GM12878 (cell line): ENCODE results near the gene MFAP1. TPM values are rescaled to one million over a fixed set of nuclear protein-coding genes. Genes with fewer than 3 reads are reported as not detected.

ENCODE experiments used
- ATAC-seq: fragments of 200-7000 bp; cut with Tn5 transposase; 3 replicates; pipeline ENCODE4 v1.9.1; 2020; ENCODE audit warnings: mild to moderate bottlenecking, moderate library complexity
- BruUV-seq: library from RNA; stranded (reverse); fragments of 400-500 nt; replicated peaks from 2 replicates; lab custom pipeline; 2021; lab: Mats Ljungman, UMichigan
- CTCF ChIA-PET: fragments of 300-600 bp; sonication (Branson Sonifier 250); formaldehyde crosslinking; extraction: SDS; loops from one replicate; lab custom pipeline; 2021; ENCODE audit warnings: inconsistent platforms; lab: Yijun Ruan, JAX
- POLR2A ChIA-PET: fragments of 350-600 bp; formaldehyde crosslinking; extraction: SDS; loops from one replicate; lab custom pipeline; 2021; ENCODE audit warnings: inconsistent platforms; lab: Charles Lee
- RAD21 ChIA-PET: fragments of 300-600 bp; sonication (Branson Sonifier 250); formaldehyde crosslinking; loops from one replicate; lab custom pipeline; 2023; ENCODE audit warnings: antibody characterized with exemption; ENCODE audit not compliant: unreplicated experiment; lab: Charles Lee
- SMC1A ChIA-PET: fragments of 300-600 bp; sonication (Branson Sonifier 250); formaldehyde crosslinking; loops from one replicate; lab custom pipeline; 2023; ENCODE audit not compliant: unreplicated experiment, uncharacterized antibody; lab: Charles Lee
- DNase-seq: peaks from one replicate; pipeline ENCODE4 v3.0.0-alpha.2; 2011; ENCODE audit warnings: low read depth, low spot score
- FAIRE-seq: peaks from 3 replicates; lab custom pipeline; 2011; peaks lifted over from hg19 to GRCh38; lab: Jason Lieb, UNC
- H2AFZ ChIP-seq: 2 replicates; pipeline ENCODE4 v1.6.0; 2011; ENCODE audit warnings: low read depth, low read length, control low read depth; ENCODE audit not compliant: control insufficient read depth
- H3K27ac ChIP-seq: 2 replicates; pipeline ENCODE4 v1.5.1; 2011; ENCODE audit warnings: control low read depth; ENCODE audit not compliant: control insufficient read depth, insufficient read depth
- H3K27me3 ChIP-seq, 2 experiments: replicated peaks in 1 of 2; 2 replicates each; pipeline versions ENCODE4 v1.6.0 to v1.6.1; 2011; ENCODE audit warnings: low read length in 1 of 2; ENCODE audit not compliant: control insufficient read depth in 2 of 2, insufficient read depth in 2 of 2
- H3K36me3 ChIP-seq, 2 experiments: 2 replicates each; pipeline ENCODE4 v1.5.1; 2011; ENCODE audit warnings: low read length in 1 of 2; ENCODE audit not compliant: control insufficient read depth in 2 of 2, insufficient read depth in 2 of 2
- H3K4me1 ChIP-seq: 2 replicates; pipeline ENCODE4 v1.6.1; 2011; ENCODE audit warnings: mild to moderate bottlenecking, low read length, moderate library complexity, mixed read lengths; ENCODE audit not compliant: control insufficient read depth, insufficient read depth
- H3K4me2 ChIP-seq: 2 replicates; pipeline ENCODE4 v1.6.0; 2011; ENCODE audit warnings: control low read depth; ENCODE audit not compliant: control insufficient read depth, insufficient read depth
- H3K4me3 ChIP-seq: fragments of 200-600 bp; sonication (generic); 2 replicates; pipeline ENCODE4 v1.5.1; 2016
- H3K79me2 ChIP-seq: 2 replicates; pipeline ENCODE4 v1.6.0; 2011; ENCODE audit warnings: low read length; ENCODE audit not compliant: control insufficient read depth, insufficient read depth
- H3K9ac ChIP-seq: 2 replicates; pipeline ENCODE4 v1.8.0; 2011; ENCODE audit warnings: low read length, control low read depth, mixed read lengths; ENCODE audit not compliant: control insufficient read depth, insufficient read depth
- H3K9me3 ChIP-seq: replicated peaks from 3 replicates; pipeline ENCODE4 v1.5.1; 2011; ENCODE audit warnings: mild to moderate bottlenecking, low read length; ENCODE audit not compliant: control insufficient read depth, insufficient read depth
- H4K20me1 ChIP-seq: 2 replicates; pipeline ENCODE4 v1.6.0; 2011; ENCODE audit not compliant: control insufficient read depth, insufficient read depth
- HCFC1 ChIP-seq: fragments of 150-350 bp; IDR thresholded peaks from 2 replicates; pipeline ENCODE4 v1.6.1; 2014; ENCODE audit warnings: low read length
- RAD21 ChIP-seq: IDR thresholded peaks from 2 replicates; pipeline ENCODE4 v1.6.1; 2011; ENCODE audit warnings: mild to moderate bottlenecking, low read depth, low read length, moderate library complexity; ENCODE audit not compliant: insufficient read depth
- WRNIP1 ChIP-seq: IDR thresholded peaks from 2 replicates; pipeline ENCODE4 v1.6.1; 2011; ENCODE audit warnings: low read depth, low read length, improper control_type of control experiment, borderline replicate concordance
- WGBS: methylation state at CpG from one replicate; pipeline ENCODE4 v1.1.6; 2016; ENCODE audit warnings: low lambda C conversion rate; ENCODE audit not compliant: insufficient replicate concordance, insufficient coverage; ENCODE audit errors: missing lambda C conversion rate; 5-methylcytosine and 5-hydroxymethylcytosine counted together
- in situ Hi-C: fragments of 300-500 bp; cut with MboI; formaldehyde crosslinking; loops from 9 replicates; pipeline ENCODE4 v1.14.3; 2018; ENCODE audit warnings: mixed read lengths
- intact Hi-C: fragments of 100-400 bp; cut with micrococcal nuclease; formaldehyde crosslinking; loops from one replicate; pipeline ENCODE4 v1.14.2; 2022; ENCODE audit not compliant: unreplicated experiment
- polyA plus RNA-seq, 11 experiments: library from polyadenylated mRNA; depleted of rRNA in 4 of 11; unstranded in 6 of 11; stranded (reverse) in 5 of 11; fragments of >200 nt; fragmentation: Nextera tagmentation in 4 of 11; fragmentation: Illumina TruSeq in 1 of 11; extraction: Ambion mirVana in 4 of 11; extraction: Trizol in 1 of 11; gene quantifications; 1 replicate in 1 of 11; 2 replicates in 10 of 11; pipeline versions ENCODE4 v1.2.1 to v1.2.3, GENCODE V29; 2011 to 2016; ENCODE audit warnings: inconsistent platforms in 2 of 11, missing spikeins in 2 of 11, low read depth in 1 of 11
- total RNA-seq, 4 experiments: library from RNA; depleted of rRNA in 3 of 4; stranded (reverse); fragments of >200 nt in 3 of 4; fragmentation: Illumina TruSeq in 1 of 4; extraction: Trizol in 1 of 4; gene quantifications; 2 replicates each; pipeline versions ENCODE4 v1.2.1 to v1.2.3, GENCODE V29; 2013 to 2021
- TF ChIP-seq, protein P1 (sequence below), 3 experiments: IDR thresholded peaks in 2 of 3; conservative IDR thresholded peaks in 1 of 3; 2 replicates each; pipeline ENCODE4 v1.5.1; 2011; ENCODE audit warnings: low read depth in 3 of 3, low read length in 3 of 3, mild to moderate bottlenecking in 3 of 3, control low read depth in 2 of 3, moderate library complexity in 2 of 3, inconsistent platforms in 1 of 3, mixed read lengths in 1 of 3; ENCODE audit not compliant: control insufficient read depth in 2 of 3, insufficient read depth in 1 of 3; ENCODE audit errors: extremely low read depth in 1 of 3

MFAP1 gene
- total and polyA plus RNA-seq, 10 of the 15 experiments (the other 5 are each of a cell fraction or from before 2014, with no cell fraction given), result 24.5 to 67.3 (median 47.4) TPM

DNA sequence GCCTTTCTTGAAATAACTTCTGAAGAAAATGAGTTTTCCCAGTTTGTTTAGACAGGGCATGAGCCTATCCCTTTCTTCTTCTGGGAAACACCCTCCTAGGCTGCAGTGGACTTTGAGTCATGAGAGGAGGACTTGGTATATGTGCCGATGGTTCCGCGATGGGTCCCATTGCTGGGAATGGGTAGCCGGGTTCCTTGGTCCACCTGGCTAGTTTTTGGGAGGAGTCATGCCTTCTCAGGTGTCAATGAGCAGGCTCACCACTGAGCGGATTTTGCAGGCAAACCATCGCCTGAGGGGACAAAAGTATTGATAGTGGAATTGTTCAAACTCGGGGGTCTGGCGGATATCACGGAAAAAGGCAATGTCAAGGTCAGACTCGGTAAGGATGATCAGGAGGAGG, 49.2 kb upstream of the MFAP1 start:
- no peak overlapping the region for H3K27ac ChIP-seq
- ATAC-seq, result no peak
- FAIRE-seq, result no peak
- no peaks in the 10 kb centered on the region for H3K9me3 ChIP-seq
- TF ChIP-seq HCFC1, result no peak
- ChIA-PET SMC1A (no interaction called here), RAD21 (no interaction called here), CTCF (no interaction called here), POLR2A (no interaction called here)
- peaks cover 7 to 15% of the 10 kb centered on the region in 2 experiments for H3K36me3 ChIP-seq
- no peaks in the 10 kb centered on the region for H3K79me2 ChIP-seq
- no peak overlapping the region for H3K4me2 ChIP-seq
- no TSS peak for BruUV-seq
- H3K4me3 ChIP-seq, result no peak overlapping the region
- in situ Hi-C loops (no loop called here), intact Hi-C loops (no loop called here)
- H3K27me3 ChIP-seq, result no peaks in the 10 kb centered on the region
- H2AFZ ChIP-seq, result no peak overlapping the region
- no peaks in the 10 kb centered on the region for H4K20me1 ChIP-seq
- DNase-seq, result no peak
- WGBS, result 97% methylated on average over 10 of the region's 10 CpGs
- H3K4me1 ChIP-seq, result no peaks in the 10 kb centered on the region
- H3K9ac ChIP-seq, result no peak overlapping the region

DNA sequence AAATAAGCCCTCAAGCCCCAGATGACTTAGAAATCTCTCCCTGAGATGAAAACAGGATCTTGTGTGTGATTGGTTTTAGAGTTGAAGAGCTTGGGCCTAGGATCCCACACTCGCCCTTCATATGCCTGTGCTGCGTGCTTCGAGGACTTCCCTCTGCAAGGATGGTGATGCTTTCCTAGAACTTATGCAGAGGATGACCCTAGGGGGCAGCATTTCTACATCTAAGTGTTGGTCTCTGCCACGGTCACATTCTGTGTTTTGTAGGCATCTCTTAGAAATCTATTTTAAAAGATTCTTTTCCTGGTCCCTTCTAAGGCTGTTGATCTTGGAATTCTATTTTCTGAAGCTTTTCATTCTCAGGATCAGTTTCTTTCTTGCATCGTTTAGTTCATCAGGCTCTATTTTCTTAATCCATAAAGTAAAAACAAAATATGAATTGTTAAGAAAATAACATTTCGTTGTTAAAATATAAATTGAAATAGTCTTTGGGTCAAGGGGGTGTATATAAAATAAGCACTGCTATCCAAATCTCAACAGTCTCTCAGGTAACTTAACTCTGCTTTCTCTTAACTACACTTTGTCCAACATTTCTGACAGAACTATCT, 48.0 kb upstream of the MFAP1 start:
- BruUV-seq, result no TSS peak
- in situ Hi-C loops, result no loop called here

More for the DNA sequence above, 48.0 kb upstream of the MFAP1 start:
- H3K4me3 ChIP-seq, result no peak overlapping the region
- ChIA-PET SMC1A (no interaction called here), POLR2A (no interaction called here), CTCF (interaction anchor here (0.9 to 2.4 kb wide), 4 partner anchors 9 to 194 kb away, joined by 3 to 10 read pairs (median 3); no protein-coding TSS in a partner anchor), RAD21 (no interaction called here)
- WGBS, result 90% methylated on average over 6 of the region's 6 CpGs
- H4K20me1 ChIP-seq, result no peaks in the 10 kb centered on the region
- no peaks in the 10 kb centered on the region for H3K79me2 ChIP-seq
- ATAC-seq, result peak; percentile 74
- H3K27ac ChIP-seq, result no peak overlapping the region
- TF ChIP-seq WRNIP1 (no peak), RAD21 (peak; percentile 29)
- TF ChIP-seq, protein P1, sequence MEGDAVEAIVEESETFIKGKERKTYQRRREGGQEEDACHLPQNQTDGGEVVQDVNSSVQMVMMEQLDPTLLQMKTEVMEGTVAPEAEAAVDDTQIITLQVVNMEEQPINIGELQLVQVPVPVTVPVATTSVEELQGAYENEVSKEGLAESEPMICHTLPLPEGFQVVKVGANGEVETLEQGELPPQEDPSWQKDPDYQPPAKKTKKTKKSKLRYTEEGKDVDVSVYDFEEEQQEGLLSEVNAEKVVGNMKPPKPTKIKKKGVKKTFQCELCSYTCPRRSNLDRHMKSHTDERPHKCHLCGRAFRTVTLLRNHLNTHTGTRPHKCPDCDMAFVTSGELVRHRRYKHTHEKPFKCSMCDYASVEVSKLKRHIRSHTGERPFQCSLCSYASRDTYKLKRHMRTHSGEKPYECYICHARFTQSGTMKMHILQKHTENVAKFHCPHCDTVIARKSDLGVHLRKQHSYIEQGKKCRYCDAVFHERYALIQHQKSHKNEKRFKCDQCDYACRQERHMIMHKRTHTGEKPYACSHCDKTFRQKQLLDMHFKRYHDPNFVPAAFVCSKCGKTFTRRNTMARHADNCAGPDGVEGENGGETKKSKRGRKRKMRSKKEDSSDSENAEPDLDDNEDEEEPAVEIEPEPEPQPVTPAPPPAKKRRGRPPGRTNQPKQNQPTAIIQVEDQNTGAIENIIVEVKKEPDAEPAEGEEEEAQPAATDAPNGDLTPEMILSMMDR (IDR thresholded peaks at IDR 0.05 in 2 of 3, conservative IDR thresholded peaks at IDR 0.05 in 1 of 3; ENCODE audit: control insufficient read depth in 2 of 3, extremely low read depth in 1 of 3, insufficient read depth in 1 of 3, low read depth in 3 of 3, low read length in 3 of 3), result peak; percentile 47 to 55 (median 51)
- H3K36me3 ChIP-seq, result peaks cover 7 to 15% of the 10 kb centered on the region in 2 experiments
- no peak overlapping the region for H3K9ac ChIP-seq
- DNase-seq, result peak; percentile 4
- intact Hi-C loops, result no loop called here
- no peak overlapping the region for H2AFZ ChIP-seq
- H3K4me1 ChIP-seq, result no peaks in the 10 kb centered on the region
- H3K4me2 ChIP-seq, result no peak overlapping the region
- no peaks in the 10 kb centered on the region for H3K9me3 ChIP-seq
- FAIRE-seq, result no peak
- H3K27me3 ChIP-seq, result no peaks in the 10 kb centered on the region
